ENCODE measurements around the gene GRK4.
"Not testable (repeated sequence)": the region's sequence is repeated elsewhere in the genome, so short reads cannot be mapped to it uniquely, and the experiment has no call there.

GRK4 gene

GRCh38 chr4:2944091-2944482, 19.3 kb upstream of the GRK4 start:
- peak overlapping the region; percentile 9 for H3K4me3 Mint-ChIP-seq
- peaks cover 2% of the 10 kb centered on the region for H3K9me3 Mint-ChIP-seq
- peaks cover 100% of the 10 kb centered on the region for H3K36me3 Mint-ChIP-seq

GRCh38 chr4:2944586-2945526, 18.5 kb upstream of the GRK4 start:
- H3K4me1 Mint-ChIP-seq = peaks cover 67% of the 10 kb centered on the region
- ATAC-seq (no peak), DNase-seq (ENCODE audit: low spot score in 2 of 2) (no peak)
- peak overlapping the region; percentile 9 for H3K4me3 Mint-ChIP-seq
- H3K36me3 Mint-ChIP-seq = peaks cover 100% of the 10 kb centered on the region
- H3K27ac Mint-ChIP-seq = peak overlapping the region; percentile 86
- no peaks in the 10 kb centered on the region for H3K9me3 Mint-ChIP-seq

More at GRCh38 chr4:2944091-2944482, 19.3 kb upstream of the GRK4 start:
- DNase-seq (ENCODE audit: low spot score in 2 of 2) (no peak), ATAC-seq (no peak)
- peaks cover 70% of the 10 kb centered on the region for H3K4me1 Mint-ChIP-seq
- peak overlapping the region; percentile 86 for H3K27ac Mint-ChIP-seq

- Mint-ChIP-seq H3K36me3 (peaks cover 100% of the 10 kb centered on the region), H3K4me3 (peak overlapping the region; percentile 20), H3K4me1 (peaks cover 66% of the 10 kb centered on the region), H3K27ac (peak overlapping the region; percentile 84)
- not testable (repeated sequence) for ATAC-seq; H3K9me3 Mint-ChIP-seq; DNase-seq (ENCODE audit: low spot score in 2 of 2)
These were observed 17.5 kb upstream of the GRK4 start for GRCh38 chr4:2945619-2946604.

GRCh38 chr4:2946812-2947600, 16.4 kb upstream of the GRK4 start:
- Mint-ChIP-seq H3K27ac (peak overlapping the region; percentile 84), H3K9me3 (no peaks in the 10 kb centered on the region), H3K4me1 (peaks cover 73% of the 10 kb centered on the region), H3K4me3 (no peak overlapping the region), H3K36me3 (peaks cover 100% of the 10 kb centered on the region)
- ATAC-seq (no peak), DNase-seq (ENCODE audit: low spot score in 2 of 2) (no peak)

- H3K4me3 Mint-ChIP-seq = no peak overlapping the region
- H3K36me3 Mint-ChIP-seq = peaks cover 100% of the 10 kb centered on the region
These were observed 15.4 kb upstream of the GRK4 start for GRCh38 chr4:2947926-2948325.

GRCh38 chr4:2948895-2949781, 14.2 kb upstream of the GRK4 start:
- Mint-ChIP-seq H3K9me3 (no peaks in the 10 kb centered on the region), H3K4me1 (peaks cover 69% of the 10 kb centered on the region), H3K27ac (peak overlapping the region; percentile 84), H3K4me3 (no peak overlapping the region), H3K36me3 (peaks cover 100% of the 10 kb centered on the region)
- ATAC-seq = peak; percentile 53
- no peak for DNase-seq (ENCODE audit: low spot score in 2 of 2)

More at GRCh38 chr4:2947926-2948325, 15.4 kb upstream of the GRK4 start:
- DNase-seq (ENCODE audit: low spot score in 2 of 2) (no peak), ATAC-seq (no peak)
- Mint-ChIP-seq H3K27ac (peak overlapping the region; percentile 84), H3K4me1 (peaks cover 68% of the 10 kb centered on the region), H3K9me3 (no peaks in the 10 kb centered on the region)

- Mint-ChIP-seq H3K9me3 (no peaks in the 10 kb centered on the region), H3K36me3 (peaks cover 100% of the 10 kb centered on the region), H3K4me3 (no peak overlapping the region), H3K27ac (peak overlapping the region; percentile 38), H3K4me1 (peaks cover 71% of the 10 kb centered on the region)
- no peak for DNase-seq (ENCODE audit: low spot score in 2 of 2)
- ATAC-seq = no peak
These were observed 13.6 kb upstream of the GRK4 start for GRCh38 chr4:2949782-2950125.

- DNase-seq (ENCODE audit: low spot score in 2 of 2) = no peak
- Mint-ChIP-seq H3K27ac (peak overlapping the region; percentile 38), H3K9me3 (no peaks in the 10 kb centered on the region), H3K4me1 (peaks cover 72% of the 10 kb centered on the region), H3K36me3 (peaks cover 100% of the 10 kb centered on the region), H3K4me3 (no peak overlapping the region)
- no peak for ATAC-seq
These were observed 13.0 kb upstream of the GRK4 start for GRCh38 chr4:2950221-2950989.

GRCh38 chr4:2953496-2953895, 9.9 kb upstream of the GRK4 start:
- H3K9me3 Mint-ChIP-seq = no peaks in the 10 kb centered on the region
- H3K4me1 Mint-ChIP-seq = peaks cover 83% of the 10 kb centered on the region
- no peak for ATAC-seq
- peak overlapping the region; percentile 94 for H3K27ac Mint-ChIP-seq
- H3K4me3 Mint-ChIP-seq = peak overlapping the region; percentile 58
- peaks cover 100% of the 10 kb centered on the region for H3K36me3 Mint-ChIP-seq
- DNase-seq (ENCODE audit: low spot score in 2 of 2) = no peak

GRCh38 chr4:2954358-2955185, 8.8 kb upstream of the GRK4 start:
- peaks cover 85% of the 10 kb centered on the region for H3K4me1 Mint-ChIP-seq
- peaks cover 100% of the 10 kb centered on the region for H3K36me3 Mint-ChIP-seq
- H3K9me3 Mint-ChIP-seq = no peaks in the 10 kb centered on the region
- DNase-seq (ENCODE audit: low spot score in 2 of 2) (peak; percentile 65 to 95), ATAC-seq (peak; percentile 89)
- peak overlapping the region; percentile 94 for H3K27ac Mint-ChIP-seq
- peak overlapping the region; percentile 58 for H3K4me3 Mint-ChIP-seq

- H3K4me3 Mint-ChIP-seq = peak overlapping the region; percentile 58
- H3K4me1 Mint-ChIP-seq = peaks cover 83% of the 10 kb centered on the region
- ATAC-seq; DNase-seq (ENCODE audit: low spot score in 2 of 2); H3K9me3 Mint-ChIP-seq: not testable (repeated sequence)
- peak overlapping the region; percentile 94 for H3K27ac Mint-ChIP-seq
- peaks cover 100% of the 10 kb centered on the region for H3K36me3 Mint-ChIP-seq
These were observed 8.0 kb upstream of the GRK4 start for GRCh38 chr4:2955186-2956044.

GRCh38 chr4:2958446-2958845, 4.9 kb upstream of the GRK4 start:
- H3K4me1 Mint-ChIP-seq = peaks cover 74% of the 10 kb centered on the region
- ATAC-seq = no peak
- DNase-seq (ENCODE audit: low spot score in 2 of 2) = no peak
- peak overlapping the region; percentile 54 for H3K4me3 Mint-ChIP-seq
- H3K9me3 Mint-ChIP-seq = no peaks in the 10 kb centered on the region
- peaks cover 97% of the 10 kb centered on the region for H3K36me3 Mint-ChIP-seq
- peak overlapping the region; percentile 13 for H3K27ac Mint-ChIP-seq

Measured in stimulated activated effector memory CD8-positive, alpha-beta T cell treated with anti-CD3 and anti-CD28 coated beads, Interleukin-12 subunit alpha, Interleukin-12 subunit beta, amount 100 ng/mL, for 72 hours (primary cell).